BE2C (cell line): Measurements from ENCODE around the gene CBLC.

Experiments
- DNase-seq: peaks from one replicate; pipeline ENCODE4 v3.0.0-alpha.2; 2020
- H3K27me3 ChIP-seq: fragments of 250-450 bp; sonication (Bioruptor Pico); 2 replicates; pipeline ENCODE4 v1.5.1; 2020; ENCODE audit warnings: mild to moderate bottlenecking
- H3K36me3 ChIP-seq: fragments of 250-450 bp; sonication (Bioruptor Pico); 2 replicates; pipeline ENCODE4 v1.5.1; 2020; ENCODE audit warnings: mild to moderate bottlenecking
- H3K4me1 ChIP-seq: fragments of 250-450 bp; sonication (Bioruptor Pico); 2 replicates; pipeline ENCODE4 v1.5.1; 2020
- H3K4me3 ChIP-seq: 2 replicates; pipeline ENCODE4 v1.5.1; 2011; ENCODE audit warnings: low read depth, low read length
- H3K9me3 ChIP-seq: fragments of 250-450 bp; sonication (Bioruptor Pico); 2 replicates; pipeline ENCODE4 v1.5.1; 2020
- CTCF ChIP-seq: IDR thresholded peaks from 2 replicates; pipeline ENCODE4 v1.5.1; 2012; ENCODE audit warnings: mild to moderate bottlenecking, low read depth, low read length

Gene CBLC

GRCh38 chr19:44749292-44749691, 28.4 kb upstream of the CBLC start:
- no peak for TF ChIP-seq CTCF
- Histone ChIP-seq H3K36me3 (no peaks in the 10 kb centered on the region; the same call in 1 of the 2 replicates), H3K9me3 (no peaks in the 10 kb centered on the region), H3K27me3 (no peaks in the 10 kb centered on the region), H3K4me3 (peak overlapping the region; percentile 59), H3K4me1 (no peaks in the 10 kb centered on the region; the same call in 1 of the 2 replicates)
- DNase-seq = no peak

- DNase-seq = no peak
- no peak for TF ChIP-seq CTCF
- H3K36me3 ChIP-seq = no peaks in the 10 kb centered on the region; the same call in 1 of the 2 replicates
- H3K9me3 ChIP-seq = no peaks in the 10 kb centered on the region
- H3K4me3 ChIP-seq = no peak overlapping the region; the same call in 1 of the 2 replicates
- H3K4me1 ChIP-seq = peaks cover 5% of the 10 kb centered on the region
- H3K27me3 ChIP-seq = no peaks in the 10 kb centered on the region
Observed at GRCh38 chr19:44749994-44750393, 27.7 kb upstream of the CBLC start.

- no peaks in the 10 kb centered on the region for H3K9me3 ChIP-seq
- no peak for TF ChIP-seq CTCF
- H3K4me1 ChIP-seq = peaks cover 14% of the 10 kb centered on the region
- H3K36me3 ChIP-seq = no peaks in the 10 kb centered on the region; the same call in 1 of the 2 replicates
- no peaks in the 10 kb centered on the region for H3K27me3 ChIP-seq
- H3K4me3 ChIP-seq = no peak overlapping the region
- DNase-seq = no peak
Observed at GRCh38 chr19:44752123-44752815, 25.4 kb upstream of the CBLC start.

- peak; percentile 79 for DNase-seq
- Histone ChIP-seq H3K4me1 (peaks cover 14% of the 10 kb centered on the region), H3K27me3 (no peaks in the 10 kb centered on the region), H3K9me3 (no peaks in the 10 kb centered on the region), H3K4me3 (peak overlapping the region; percentile 52), H3K36me3 (no peaks in the 10 kb centered on the region; the same call in none of the 2 replicates)
- no peak for TF ChIP-seq CTCF
Observed at GRCh38 chr19:44752816-44753625, 24.7 kb upstream of the CBLC start.

GRCh38 chr19:44753626-44753931, 24.1 kb upstream of the CBLC start:
- no peak for TF ChIP-seq CTCF
- H3K9me3 ChIP-seq = no peaks in the 10 kb centered on the region
- H3K36me3 ChIP-seq = no peaks in the 10 kb centered on the region; the same call in none of the 2 replicates
- DNase-seq = no peak
- H3K4me1 ChIP-seq = peaks cover 14% of the 10 kb centered on the region
- H3K27me3 ChIP-seq = no peaks in the 10 kb centered on the region
- peak overlapping the region; percentile 52 for H3K4me3 ChIP-seq
